GM18907 (cell line): ENCODE results near the gene ARHGAP8.
"Not testable (repeated sequence)": the region's sequence is repeated elsewhere in the genome, so short reads cannot be mapped to it uniquely, and the experiment has no call there.

Experiments
- ATAC-seq: cut with Tn5 transposase; IDR thresholded peaks from one replicate; pipeline ENCODE4 v1.9.1; 2021; ENCODE audit warnings: mild to moderate bottlenecking, moderate library complexity; ENCODE audit not compliant: unreplicated experiment

Gene ARHGAP8

GRCh38 chr22:44904492-44905152 is 152.2 kb downstream of the ARHGAP8 start:
- not testable (repeated sequence) for ATAC-seq

GRCh38 chr22:44906248-44906936 is 154.0 kb downstream of the ARHGAP8 start:
- no peak for ATAC-seq

GRCh38 chr22:44906999-44907644 is 154.7 kb downstream of the ARHGAP8 start:
- ATAC-seq, result no peak

- ATAC-seq, result no peak
Observed at GRCh38 chr22:44907765-44908737, 155.7 kb downstream of the ARHGAP8 start.

GRCh38 chr22:44909241-44909640 is 156.9 kb downstream of the ARHGAP8 start:
- no peak for ATAC-seq
